Right atrium auricular region (tissue), 2 donors: ENCODE measurements around the gene RASAL1. TPM values are rescaled to one million over a fixed set of nuclear protein-coding genes. Genes with fewer than 3 reads are reported as not detected.

Experiments used
- DNase-seq: peaks from one replicate; pipeline ENCODE4 v3.0.0-alpha.2; 2019; ENCODE audit warnings: low spot score
- H3K27ac ChIP-seq, 2 donors: fragments of 200-600 bp; sonication (generic); 1 replicate in 1 of 2; 2 replicates in 1 of 2; pipeline ENCODE4 v1.5.1; 2016 to 2019
- H3K27me3 ChIP-seq, 2 donors: fragments of 200-600 bp; sonication (generic); one replicate each; pipeline versions ENCODE4 v1.5.1 to v1.6.0; 2017 to 2019
- H3K36me3 ChIP-seq: fragments of 200-600 bp; sonication (generic); one replicate; pipeline ENCODE4 v1.5.1; 2016
- H3K4me1 ChIP-seq, 2 donors: fragments of 200-600 bp; sonication (generic); one replicate each; pipeline versions ENCODE4 v1.5.1 to v1.6.0; 2017 to 2019
- H3K4me3 ChIP-seq, 2 donors: fragments of 200-600 bp; sonication (generic); 1 replicate in 1 of 2; 2 replicates in 1 of 2; pipeline ENCODE4 v1.5.1; 2017 to 2019; ENCODE audit warnings: mild to moderate bottlenecking in 1 of 2, moderate library complexity in 1 of 2
- H3K9me3 ChIP-seq, 2 donors: fragments of 200-600 bp; sonication (generic); one replicate each; pipeline ENCODE4 v1.5.1; 2019
- total RNA-seq, 2 donors: library from RNA; depleted of rRNA; stranded (reverse); fragments of >200 nt; gene quantifications; one replicate each; pipeline ENCODE4 v1.1.0, GENCODE V29; 2016
- TF ChIP-seq, protein P1 (sequence below), 2 donors: fragments of 200-600 bp; sonication (generic); IDR thresholded peaks; one replicate each; pipeline ENCODE4 v1.5.1; 2019; ENCODE audit warnings: antibody characterized with exemption in 2 of 2

Gene RASAL1
- total RNA-seq, 2 donors from 2014 or later, result not detected

DNA sequence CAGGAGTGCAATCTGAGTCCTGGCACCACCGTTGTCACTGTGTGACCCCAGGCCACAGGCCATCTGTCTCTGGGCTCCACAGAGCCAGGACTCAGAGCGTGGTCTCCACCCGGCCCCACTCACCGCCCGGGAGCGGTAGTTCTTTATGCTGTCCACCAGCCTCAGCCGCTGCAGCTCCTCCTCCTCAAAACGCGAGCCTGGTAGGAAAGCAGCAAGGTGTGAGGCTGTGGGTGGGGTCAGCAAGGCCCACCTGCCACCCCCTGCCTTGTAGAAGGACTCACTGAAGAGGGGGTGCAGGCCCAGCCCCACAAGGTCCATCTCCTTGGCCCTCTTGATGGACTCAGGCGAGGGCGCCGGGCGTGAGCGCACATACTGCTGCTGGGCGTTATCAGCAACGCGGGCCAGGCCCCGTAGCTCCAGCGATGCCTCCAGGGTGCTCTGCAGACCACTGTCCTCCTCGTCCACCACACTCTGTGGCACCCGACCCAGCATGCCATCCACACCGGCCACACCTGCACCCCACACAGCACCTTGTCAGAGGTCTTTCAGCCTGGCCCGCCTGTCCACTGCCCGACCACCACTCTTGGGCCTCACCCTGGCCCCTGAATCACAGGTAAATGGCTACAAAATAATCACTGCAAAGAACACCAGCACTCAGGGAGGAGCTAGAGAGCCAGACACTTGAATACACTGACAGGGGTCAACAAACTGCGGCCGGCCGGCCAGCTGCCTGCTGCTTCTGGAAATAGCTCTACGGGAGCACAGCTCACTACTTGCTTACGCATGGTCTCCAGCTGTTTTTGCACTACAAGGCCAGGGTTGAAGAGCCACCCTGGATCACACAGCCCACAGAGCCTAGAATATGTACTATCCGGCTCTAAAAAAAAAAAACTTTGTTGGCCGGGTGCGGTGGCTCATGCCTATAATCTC is 30.2 kb upstream of the RASAL1 start:
- no peaks in the 10 kb centered on the region for H3K27me3 ChIP-seq
- no peak overlapping the region for H3K4me3 ChIP-seq
- H3K4me1 ChIP-seq, result no peaks in the 10 kb centered on the region
- DNase-seq, result no peak
- TF ChIP-seq, protein P1, sequence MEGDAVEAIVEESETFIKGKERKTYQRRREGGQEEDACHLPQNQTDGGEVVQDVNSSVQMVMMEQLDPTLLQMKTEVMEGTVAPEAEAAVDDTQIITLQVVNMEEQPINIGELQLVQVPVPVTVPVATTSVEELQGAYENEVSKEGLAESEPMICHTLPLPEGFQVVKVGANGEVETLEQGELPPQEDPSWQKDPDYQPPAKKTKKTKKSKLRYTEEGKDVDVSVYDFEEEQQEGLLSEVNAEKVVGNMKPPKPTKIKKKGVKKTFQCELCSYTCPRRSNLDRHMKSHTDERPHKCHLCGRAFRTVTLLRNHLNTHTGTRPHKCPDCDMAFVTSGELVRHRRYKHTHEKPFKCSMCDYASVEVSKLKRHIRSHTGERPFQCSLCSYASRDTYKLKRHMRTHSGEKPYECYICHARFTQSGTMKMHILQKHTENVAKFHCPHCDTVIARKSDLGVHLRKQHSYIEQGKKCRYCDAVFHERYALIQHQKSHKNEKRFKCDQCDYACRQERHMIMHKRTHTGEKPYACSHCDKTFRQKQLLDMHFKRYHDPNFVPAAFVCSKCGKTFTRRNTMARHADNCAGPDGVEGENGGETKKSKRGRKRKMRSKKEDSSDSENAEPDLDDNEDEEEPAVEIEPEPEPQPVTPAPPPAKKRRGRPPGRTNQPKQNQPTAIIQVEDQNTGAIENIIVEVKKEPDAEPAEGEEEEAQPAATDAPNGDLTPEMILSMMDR (IDR thresholded peaks at IDR 0.05), result no peak
- H3K9me3 ChIP-seq, result no peaks in the 10 kb centered on the region
- no peak overlapping the region for H3K27ac ChIP-seq
- peaks cover 95% of the 10 kb centered on the region for H3K36me3 ChIP-seq

DNA sequence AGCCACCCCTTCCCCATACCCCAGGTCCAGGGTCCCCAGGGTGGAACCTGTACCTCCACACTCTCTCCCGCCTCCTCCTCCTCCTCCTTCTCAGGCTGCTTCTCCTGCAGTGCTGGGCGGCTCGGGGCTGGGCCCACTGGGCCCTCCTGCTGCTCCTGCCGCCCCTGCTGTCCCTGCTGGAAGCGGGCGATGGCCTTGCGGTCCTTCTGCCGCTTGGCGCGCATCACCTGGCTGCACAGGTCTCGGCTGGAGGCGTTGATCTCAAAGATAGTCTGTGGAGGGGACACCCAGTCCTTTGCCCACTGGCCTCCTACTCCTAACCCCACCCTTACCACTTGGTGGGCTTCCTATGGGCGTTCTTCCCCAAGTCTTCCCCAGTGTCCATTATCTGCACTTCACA is 28.5 kb upstream of the RASAL1 start:
- DNase-seq, result no peak
- TF ChIP-seq, protein P1 (IDR thresholded peaks at IDR 0.05), result no peak
- Histone ChIP-seq H3K4me3 (no peak overlapping the region), H3K4me1 (no peaks in the 10 kb centered on the region), H3K27me3 (no peaks in the 10 kb centered on the region), H3K36me3 (peaks cover 94% of the 10 kb centered on the region), H3K27ac (no peak overlapping the region), H3K9me3 (no peaks in the 10 kb centered on the region)

DNA sequence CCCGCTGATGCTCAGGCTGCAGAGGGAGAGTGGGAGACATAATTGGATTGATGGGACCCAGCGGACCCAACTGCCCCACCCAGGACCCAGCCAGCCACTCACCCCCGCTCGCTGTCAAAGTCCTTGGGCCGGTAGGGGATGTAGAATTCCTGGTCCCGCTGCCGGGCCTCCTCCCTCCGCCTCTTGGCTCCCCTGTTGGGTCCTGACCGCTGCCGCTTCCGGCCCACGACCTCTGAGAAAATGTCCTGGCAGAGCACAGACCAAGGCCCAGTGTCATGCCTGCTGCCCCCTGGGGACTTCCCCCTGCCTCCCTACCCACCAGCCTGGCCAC is 27.4 kb upstream of the RASAL1 start:
- Histone ChIP-seq H3K27me3 (no peaks in the 10 kb centered on the region), H3K4me1 (no peaks in the 10 kb centered on the region), H3K36me3 (peaks cover 94% of the 10 kb centered on the region), H3K4me3 (no peak overlapping the region), H3K27ac (no peak overlapping the region), H3K9me3 (no peaks in the 10 kb centered on the region)
- DNase-seq, result no peak
- TF ChIP-seq, protein P1 (IDR thresholded peaks at IDR 0.05), result no peak

DNA sequence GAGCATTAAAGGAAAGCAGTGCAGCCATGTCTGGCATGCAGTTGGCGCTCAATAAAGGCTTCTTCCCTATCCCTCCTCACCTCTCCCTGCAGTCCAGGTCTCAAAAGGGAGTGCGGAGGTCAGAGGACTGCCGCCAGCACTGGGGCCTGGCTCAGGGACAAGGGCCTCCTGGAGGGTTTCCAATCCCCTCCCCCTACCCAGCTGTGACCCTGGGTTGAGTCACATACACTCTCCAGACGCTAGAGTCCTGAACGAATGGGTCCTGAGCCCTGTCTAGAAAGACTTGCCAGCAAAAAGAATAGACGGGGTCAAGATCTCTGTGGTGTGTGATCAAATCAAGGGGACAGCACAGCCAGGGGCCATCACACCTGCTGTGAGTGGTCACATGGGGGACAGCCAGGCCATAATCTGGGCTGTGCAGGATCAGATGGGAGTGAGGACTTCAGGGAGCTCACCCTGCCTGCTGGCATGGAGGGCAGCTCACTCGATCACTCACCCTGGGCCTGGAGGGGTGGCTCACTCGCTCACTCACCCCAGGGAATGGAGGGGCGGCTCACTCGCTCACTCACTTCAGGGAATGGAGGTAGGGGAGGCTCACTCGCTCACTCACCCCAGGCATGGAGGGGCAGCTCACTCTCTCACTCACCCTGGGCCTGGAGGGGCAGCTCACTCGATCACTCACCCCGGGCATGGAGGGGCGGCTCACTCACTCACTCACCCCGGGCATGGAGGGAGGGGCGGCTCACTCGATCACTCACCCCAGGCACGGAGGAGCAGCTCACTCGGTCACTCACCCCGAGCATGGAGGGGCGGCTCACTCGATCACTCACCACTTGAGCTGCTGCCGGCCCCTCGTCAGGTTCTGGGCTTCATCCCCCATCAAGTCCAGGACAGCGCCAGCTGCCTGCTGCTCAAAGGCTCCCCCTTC is 26.8 kb upstream of the RASAL1 start:
- Histone ChIP-seq H3K27ac (no peak overlapping the region), H3K4me3 (no peak overlapping the region), H3K9me3 (no peaks in the 10 kb centered on the region), H3K4me1 (no peaks in the 10 kb centered on the region), H3K27me3 (no peaks in the 10 kb centered on the region), H3K36me3 (peaks cover 91% of the 10 kb centered on the region)
- no peak for DNase-seq
- TF ChIP-seq, protein P1 (IDR thresholded peaks at IDR 0.05), result no peak

DNA sequence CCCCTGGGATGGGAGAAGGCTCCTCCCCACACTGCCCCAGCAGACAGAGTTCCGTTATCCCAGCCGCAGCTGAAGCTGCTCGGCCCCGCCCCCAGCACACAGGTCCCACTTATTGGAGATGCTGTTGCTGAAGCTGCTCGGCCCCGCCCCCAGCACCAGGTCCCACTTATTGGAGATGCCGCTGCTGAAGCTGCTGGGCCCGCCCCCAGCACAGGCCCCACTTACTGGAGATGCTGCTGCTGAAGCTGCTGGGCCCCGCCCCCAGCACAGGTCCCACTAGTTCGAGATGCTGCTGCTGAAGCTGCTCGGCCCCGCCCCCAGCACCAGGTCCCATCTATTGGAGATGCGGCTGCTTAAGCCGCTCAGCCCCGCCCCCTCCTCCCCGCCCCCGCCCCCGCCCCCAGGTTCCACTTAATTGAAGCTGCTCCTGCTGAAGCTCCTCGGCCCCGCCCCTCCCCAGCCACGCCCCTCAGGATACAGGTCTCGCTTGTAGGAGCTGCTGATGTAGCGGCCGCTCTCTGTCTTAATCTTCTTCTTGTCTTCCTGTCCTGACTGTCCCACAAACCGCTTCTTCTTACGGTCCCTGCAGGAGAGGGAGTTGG is 26.0 kb upstream of the RASAL1 start:
- Histone ChIP-seq H3K4me3 (no peak overlapping the region), H3K27me3 (no peaks in the 10 kb centered on the region), H3K4me1 (no peaks in the 10 kb centered on the region), H3K27ac (no peak overlapping the region), H3K36me3 (peaks cover 83% of the 10 kb centered on the region), H3K9me3 (no peaks in the 10 kb centered on the region)
- DNase-seq, result no peak
- TF ChIP-seq, protein P1 (IDR thresholded peaks at IDR 0.05), result no peak
